ENCODE results near the gene DAP.

- TF ChIP-seq CTCF (IDR thresholded peaks at IDR 0.05; ENCODE audit: borderline replicate concordance, extremely low read depth, low read length, poor library complexity, severe bottlenecking) (no peak), EZH2 (IDR thresholded peaks at IDR 0.05; ENCODE audit: borderline replicate concordance, low read depth, low read length, severe bottlenecking) (no peak)
These were observed 125.7 kb downstream of the DAP start for GRCh38 chr5:10635257-10635866.
